Right ventricle myocardium superior (tissue), 1 donor: ENCODE data around the gene EXOC6. TPM values are rescaled to one million over a fixed set of nuclear protein-coding genes. Genes with fewer than 3 reads are reported as not detected.
"Not testable (repeated sequence)": the region's sequence is repeated elsewhere in the genome, so short reads cannot be mapped to it uniquely, and the experiment has no call there.

ENCODE experiments used
- ATAC-seq: fragments of 200-7000 bp; cut with Tn5 transposase; one replicate; pipeline ENCODE4 v1.9.1; 2020; ENCODE audit warnings: mild to moderate bottlenecking; ENCODE audit not compliant: poor library complexity
- DNase-seq: peaks from one replicate; pipeline ENCODE4 v3.0.0-alpha.2; 2020
- intact Hi-C: fragments of 100-400 bp; cut with DNase I; formaldehyde crosslinking; loops from one replicate; pipeline ENCODE4 v1.11.2; 2022
- total RNA-seq: library from RNA; stranded (reverse); fragmentation: NEBNext Ultra II Directional; extraction: Animal tissue kit (Norgen Biotek cat#: 25700); gene quantifications from one replicate; pipeline ENCODE4 v1.2.1, GENCODE V29; 2021
- donor health status: DM: no; HTN: yes; CAD: no; lungs with severe emphysema.

Gene EXOC6
- total RNA-seq, 1 donor from 2014 or later: 9.9 TPM

- no peak for ATAC-seq
- no peak for DNase-seq
- intact Hi-C loops: no loop called here
Measured at GRCh38 chr10:93079663-93080349, 231.5 kb downstream of the EXOC6 start.

- ATAC-seq (peak; percentile 74), DNase-seq (no peak)
- intact Hi-C loops: no loop called here
Measured at GRCh38 chr10:93080350-93081046, 232.2 kb downstream of the EXOC6 start.

- no peak for ATAC-seq
- intact Hi-C loops: no loop called here
- no peak for DNase-seq
Measured at GRCh38 chr10:93081318-93081717, 233.0 kb downstream of the EXOC6 start.

- DNase-seq: no peak
- intact Hi-C loops: no loop called here
- no peak for ATAC-seq
Measured at GRCh38 chr10:93081834-93082233, 233.5 kb downstream of the EXOC6 start.

- ATAC-seq (no peak), DNase-seq (no peak)
- intact Hi-C loops: no loop called here
Measured at GRCh38 chr10:93083743-93084539, 235.6 kb downstream of the EXOC6 start.

GRCh38 chr10:93085272-93085859 is 237.0 kb downstream of the EXOC6 start:
- ATAC-seq (no peak), DNase-seq (no peak)
- intact Hi-C loops: loop anchor here (5.0 kb wide), 1 partner anchor 197 kb away; no protein-coding TSS in a partner anchor

GRCh38 chr10:93086289-93086688 is 238.0 kb downstream of the EXOC6 start:
- DNase-seq: no peak
- no peak for ATAC-seq
- intact Hi-C loops: loop anchor here (5.0 kb wide), 1 partner anchor 196 kb away; no protein-coding TSS in a partner anchor

- no peak for ATAC-seq
- no peak for DNase-seq
- intact Hi-C loops: loop anchor here (5.0 kb wide), 1 partner anchor 194 kb away; no protein-coding TSS in a partner anchor
Measured at GRCh38 chr10:93087846-93088245, 239.5 kb downstream of the EXOC6 start.

- DNase-seq: no peak
- intact Hi-C loops: loop anchor here (5.0 kb wide), 1 partner anchor 194 kb away; no protein-coding TSS in a partner anchor
- ATAC-seq: no peak
Measured at GRCh38 chr10:93088466-93088865, 240.1 kb downstream of the EXOC6 start.

GRCh38 chr10:93090619-93091018 is 242.3 kb downstream of the EXOC6 start:
- intact Hi-C loops: no loop called here
- ATAC-seq (no peak), DNase-seq (no peak)

- intact Hi-C loops: no loop called here
- ATAC-seq: no peak
- DNase-seq: no peak
Measured at GRCh38 chr10:93091960-93092359, 243.6 kb downstream of the EXOC6 start.

- no peak for DNase-seq
- ATAC-seq: no peak
- intact Hi-C loops: no loop called here
Measured at GRCh38 chr10:93095225-93095624, 246.9 kb downstream of the EXOC6 start.

GRCh38 chr10:93096901-93097300 is 248.6 kb downstream of the EXOC6 start:
- intact Hi-C loops: no loop called here
- DNase-seq: no peak
- no peak for ATAC-seq

- DNase-seq: no peak
- ATAC-seq: no peak
- intact Hi-C loops: no loop called here
Measured at GRCh38 chr10:93097386-93097785, 249.1 kb downstream of the EXOC6 start.

GRCh38 chr10:93098816-93099215 is 250.5 kb downstream of the EXOC6 start:
- DNase-seq (no peak), ATAC-seq (no peak)
- intact Hi-C loops: no loop called here

- intact Hi-C loops: no loop called here
- DNase-seq (no peak), ATAC-seq (no peak)
Measured at GRCh38 chr10:93099670-93100069, 251.3 kb downstream of the EXOC6 start.

GRCh38 chr10:93101148-93101547 is 252.8 kb downstream of the EXOC6 start:
- intact Hi-C loops, DNase-seq, ATAC-seq: not testable (repeated sequence)

- no peak for DNase-seq
- no peak for ATAC-seq
- intact Hi-C loops: no loop called here
Measured at GRCh38 chr10:93103953-93104352, 255.6 kb downstream of the EXOC6 start.

- intact Hi-C loops: no loop called here
- no peak for DNase-seq
- no peak for ATAC-seq
Measured at GRCh38 chr10:93106631-93107072, 258.3 kb downstream of the EXOC6 start.
